ENCODE results near the gene ETF1.

Gene ETF1

GRCh38 chr5:138542956-138543729 is at the start of gene ETF1:
TSS of gene ETF1 (minus strand) at chr5:138543236. CDS start at chr5:138542918, 318 bp downstream.
- peak; percentile 95 for DNase-seq

GRCh38 chr5:138588013-138588788 is 45.2 kb upstream of the ETF1 start:
- DNase-seq: no peak

GRCh38 chr5:138585157-138585556 is 42.1 kb upstream of the ETF1 start:
- no peak for DNase-seq

GRCh38 chr5:138583984-138584637 is 41.1 kb upstream of the ETF1 start:
- no peak for DNase-seq

GRCh38 chr5:138582959-138583358 is 39.9 kb upstream of the ETF1 start:
- no peak for DNase-seq

GRCh38 chr5:138580777-138581176 is 37.7 kb upstream of the ETF1 start:
- DNase-seq: no peak

GRCh38 chr5:138580001-138580400 is 37.0 kb upstream of the ETF1 start:
- no peak for DNase-seq

- DNase-seq: no peak
Observed at GRCh38 chr5:138579517-138579863, 36.5 kb upstream of the ETF1 start.

GRCh38 chr5:138577452-138577851 is 34.4 kb upstream of the ETF1 start:
- no peak for DNase-seq

GRCh38 chr5:138575194-138576015 is 32.4 kb upstream of the ETF1 start, which contains the start of gene HSPA9:
TSS of gene HSPA9 (minus strand) at chr5:138575401. CDS start at chr5:138575318, 83 bp downstream.
- DNase-seq: peak; percentile 94

- no peak for DNase-seq
Observed at GRCh38 chr5:138574744-138575193, 31.7 kb upstream of the ETF1 start.

GRCh38 chr5:138573949-138574670 is 31.1 kb upstream of the ETF1 start:
- no peak for DNase-seq

- no peak for DNase-seq
Observed at GRCh38 chr5:138573223-138573622, 30.2 kb upstream of the ETF1 start.

GRCh38 chr5:138570871-138571270 is 27.8 kb upstream of the ETF1 start:
- no peak for DNase-seq

GRCh38 chr5:138569782-138570181 is 26.7 kb upstream of the ETF1 start:
- no peak for DNase-seq

- no peak for DNase-seq
Observed at GRCh38 chr5:138568061-138568824, 25.2 kb upstream of the ETF1 start.

GRCh38 chr5:138566792-138567191 is 23.8 kb upstream of the ETF1 start:
- DNase-seq: no peak

- DNase-seq: no peak
Observed at GRCh38 chr5:138565100-138565821, 22.2 kb upstream of the ETF1 start.

- DNase-seq: no peak
Observed at GRCh38 chr5:138564242-138564641, 21.2 kb upstream of the ETF1 start.

GRCh38 chr5:138563340-138564118 is 20.5 kb upstream of the ETF1 start:
- no peak for DNase-seq
